Inferior parietal cortex (tissue), 1 donor: ENCODE measurements around the gene GPN2.
A peak's percentile ranks its signal among the peaks of the same experiment; 100 is the strongest.

Experiments
- DNase-seq: peaks from one replicate; pipeline ENCODE4 v3.0.0-alpha.2; 2016; ENCODE audit errors: extremely low spot score

The GPN2 gene

GRCh38 chr1:26832249-26832960 lies 57.7 kb downstream of the GPN2 start:
- DNase-seq, result no peak

- no peak for DNase-seq
Observed at GRCh38 chr1:26831546-26832248, 58.4 kb downstream of the GPN2 start.

- no peak for DNase-seq
Observed at GRCh38 chr1:26831059-26831458, 59.0 kb downstream of the GPN2 start.

GRCh38 chr1:26829184-26829911 lies 60.7 kb downstream of the GPN2 start:
- DNase-seq, result no peak

GRCh38 chr1:26828411-26828991 lies 61.6 kb downstream of the GPN2 start:
- no peak for DNase-seq

- no peak for DNase-seq
Observed at GRCh38 chr1:26827663-26828062, 62.4 kb downstream of the GPN2 start.

DNA sequence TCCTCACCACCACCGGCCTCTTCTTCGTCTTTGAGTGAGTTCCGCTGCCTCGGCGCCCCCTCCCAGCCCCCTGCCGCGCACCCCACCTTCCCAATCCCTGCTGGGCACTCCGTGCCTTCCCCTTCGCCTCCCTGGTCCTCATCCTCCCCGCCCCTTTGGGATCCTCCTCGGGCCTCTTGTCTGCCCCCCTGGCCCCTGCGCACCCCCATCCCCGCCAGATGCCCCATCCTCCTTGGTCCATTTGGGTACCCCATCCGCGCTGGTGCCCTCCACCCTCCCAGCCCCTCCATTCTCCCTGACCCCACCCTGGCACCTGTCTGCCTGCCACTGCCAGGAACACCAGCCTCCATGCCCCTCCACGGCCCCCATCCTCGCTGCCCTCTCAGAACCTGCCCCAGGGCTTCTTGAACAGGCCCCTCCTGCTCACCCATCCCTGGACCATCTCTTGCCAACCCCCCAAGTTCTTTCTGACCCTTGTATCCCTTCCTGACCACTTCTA lies 62.9 kb downstream of the GPN2 start:
- no peak for DNase-seq

GRCh38 chr1:26826261-26827105 lies 63.6 kb downstream of the GPN2 start, which contains the start of gene ZDHHC18:
Gene ZDHHC18, plus strand, starts transcription at chr1:26826688. Its CDS starts 117 bp downstream, at chr1:26826805.
- DNase-seq, result peak; percentile 50
